ENCODE data around the gene FAM222A. TPM values are rescaled to one million over a fixed set of nuclear protein-coding genes. Genes with fewer than 3 reads are reported as not detected.

Gene FAM222A
- total and polyA plus RNA-seq, 2 of the 4 experiments (the other 2 are of a cell fraction), result under 0.01 to 0.32 TPM

- Histone ChIP-seq H3K9me3 (ENCODE audit: control insufficient read depth, insufficient read depth, low read length) (no peaks in the 10 kb centered on the region), H2AK9ac (replicated peaks; ENCODE audit: low read depth, low read length, poor library complexity) (no peak overlapping the region), H2BK15ac (ENCODE audit: low read depth, low read length) (no peak overlapping the region), H3K36me3 (ENCODE audit: control insufficient read depth, insufficient read depth, low read length) (no peaks in the 10 kb centered on the region), H4K91ac (ENCODE audit: insufficient read depth, low read depth, low read length) (no peak overlapping the region), H3K56ac (ENCODE audit: extremely low read depth, insufficient read depth, low read length) (no peak overlapping the region), H3K9me1 (ENCODE audit: insufficient read depth, low read length) (no peaks in the 10 kb centered on the region), H3K4ac (ENCODE audit: low read depth, low read length) (no peak overlapping the region), H3K4me1 (ENCODE audit: control insufficient read depth, insufficient read depth, low read length) (no peaks in the 10 kb centered on the region), H3K79me1 (ENCODE audit: low read depth in 1 of 2, low read length in 2 of 2) (no peaks in the 10 kb centered on the region), H3K14ac (replicated peaks; ENCODE audit: low read depth, low read length) (no peak overlapping the region), H3K27me3 (ENCODE audit: control insufficient read depth, insufficient read depth, low read length) (peaks cover 45% of the 10 kb centered on the region), H2BK5ac (ENCODE audit: low read depth, low read length, poor library complexity, severe bottlenecking) (no peak overlapping the region), H2BK120ac (ENCODE audit: low read depth, low read length) (no peak overlapping the region), H2AFZ (replicated peaks; ENCODE audit: low read length, poor library complexity) (no peak overlapping the region), H2BK20ac (ENCODE audit: low read depth, low read length) (no peak overlapping the region), H4K8ac (ENCODE audit: low read depth in 2 of 2, low read length in 2 of 2) (no peak overlapping the region), H3K4me3 (ENCODE audit: insufficient read depth, low read depth, low read length) (no peak overlapping the region), H3K27ac (ENCODE audit: insufficient read depth, low read length) (no peak overlapping the region), H3K9ac (ENCODE audit: low read depth, low read length) (no peak overlapping the region), H3K18ac (ENCODE audit: low read depth, low read length) (no peak overlapping the region), H3K4me2 (ENCODE audit: low read depth, low read length) (no peak overlapping the region), H3K23ac (ENCODE audit: low read depth, low read length) (no peak overlapping the region), H2AK5ac (ENCODE audit: low read depth, low read length) (no peak overlapping the region), H4K20me1 (ENCODE audit: insufficient read depth, low read length) (no peaks in the 10 kb centered on the region; the same call in 1 of the 2 replicates), H4K5ac (ENCODE audit: low read depth, low read length) (no peak overlapping the region)
- no TSS peak for BruUV-seq (replicated peaks)
- DNase-seq (no peak), ATAC-seq (ENCODE audit: low read depth) (no peak)
- in situ Hi-C loops (cut with MboI; ENCODE audit: low sequenced_read_pairs) (no loop called here), dilution Hi-C loops (cut with HindIII; ENCODE audit: low sequenced_read_pairs, unreplicated experiment) (no loop called here), intact Hi-C loops (cut with micrococcal nuclease) (no loop called here)
- WGBS, 2 experiments (ENCODE audit: extremely low coverage in 2 of 2, insufficient read length in 1 of 2), result 78% methylated on average over 3 of the region's 6 CpGs; no CpG with 5 or more reads in 1 of the 2 experiments
- CTCF ChIA-PET, result no interaction called here
- POLR2A ChIA-PET (ENCODE audit: unreplicated experiment), result no interaction called here
- TF ChIP-seq MAFK (IDR thresholded peaks at IDR 0.05; ENCODE audit: low read depth, low read length) (no peak), CTCF (conservative IDR thresholded peaks at IDR 0.05; ENCODE audit: low read depth, low read length) (no peak), SMC3 (IDR thresholded peaks at IDR 0.05; ENCODE audit: low read depth, low read length) (no peak), CEBPB (IDR thresholded peaks at IDR 0.05; ENCODE audit: low read depth, low read length) (no peak), MAZ (IDR thresholded peaks at IDR 0.05; ENCODE audit: borderline replicate concordance, low read depth, low read length) (no peak), POLR2A (IDR thresholded peaks at IDR 0.05; ENCODE audit: low read depth, low read length) (no peak), RFX5 (IDR thresholded peaks at IDR 0.05; ENCODE audit: low read depth, low read length) (no peak), RAD21 (IDR thresholded peaks at IDR 0.05; ENCODE audit: low read length) (no peak), FOS (IDR thresholded peaks at IDR 0.05; ENCODE audit: low read depth, low read length) (no peak), BHLHE40 (IDR thresholded peaks at IDR 0.05; ENCODE audit: low read depth, low read length) (no peak), RCOR1 (IDR thresholded peaks at IDR 0.05; ENCODE audit: insufficient replicate concordance, low read length) (no peak), NFE2L2 (IDR thresholded peaks at IDR 0.05; ENCODE audit: low read depth, low read length) (no peak), ELK1 (IDR thresholded peaks at IDR 0.05; ENCODE audit: borderline replicate concordance, low read depth, low read length) (no peak), MXI1 (IDR thresholded peaks at IDR 0.05; ENCODE audit: borderline replicate concordance, low read depth, low read length) (no peak), USF2 (IDR thresholded peaks at IDR 0.05; ENCODE audit: low read depth, low read length) (no peak), CHD1 (IDR thresholded peaks at IDR 0.05; ENCODE audit: low read depth, low read length) (no peak)
Measured at GRCh38 chr12:109722022-109722720, 8.5 kb downstream of the FAM222A start.
